ENCODE results near the gene ZBTB20.

The ZBTB20 gene

DNA sequence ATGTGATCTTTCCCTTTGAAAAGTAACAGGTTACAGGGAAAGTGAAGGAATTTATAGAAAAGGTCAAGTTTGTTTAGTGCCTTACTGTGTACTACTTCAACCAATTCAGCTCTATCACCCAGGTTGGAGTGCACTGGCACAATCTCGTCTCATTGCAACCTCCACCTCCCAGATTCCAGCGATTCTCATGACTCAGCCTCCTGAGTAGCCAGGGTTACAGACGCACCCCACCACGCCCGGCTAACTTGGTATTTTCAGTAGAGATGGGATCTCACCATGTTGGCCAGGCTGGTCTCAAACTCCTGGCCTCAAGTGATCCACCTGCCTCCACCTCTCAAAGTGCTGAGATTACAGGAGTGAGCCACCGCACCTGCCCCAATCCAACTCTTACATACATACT, 279.7 kb downstream of the ZBTB20 start:
- DNase-seq = no peak

DNA sequence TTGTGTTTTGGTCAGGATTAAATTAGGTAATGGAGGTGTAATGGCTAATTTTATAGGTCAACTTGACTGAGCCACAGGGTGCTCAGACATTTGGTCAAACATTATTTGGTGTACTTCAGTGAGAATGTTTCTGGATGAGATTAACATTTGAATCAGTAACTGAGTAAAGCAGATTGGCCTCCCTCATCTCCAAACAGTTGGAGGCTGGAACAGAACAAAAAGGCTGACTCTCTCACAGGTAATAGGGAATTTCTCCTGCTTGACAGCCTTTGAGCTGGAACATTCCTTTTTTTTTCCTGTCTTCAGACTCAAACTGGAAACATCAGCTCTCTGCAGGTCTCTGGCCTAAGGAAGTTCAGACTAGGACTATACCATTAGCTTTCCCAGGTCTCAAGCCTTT, 280.7 kb downstream of the ZBTB20 start:
- no peak for DNase-seq

DNA sequence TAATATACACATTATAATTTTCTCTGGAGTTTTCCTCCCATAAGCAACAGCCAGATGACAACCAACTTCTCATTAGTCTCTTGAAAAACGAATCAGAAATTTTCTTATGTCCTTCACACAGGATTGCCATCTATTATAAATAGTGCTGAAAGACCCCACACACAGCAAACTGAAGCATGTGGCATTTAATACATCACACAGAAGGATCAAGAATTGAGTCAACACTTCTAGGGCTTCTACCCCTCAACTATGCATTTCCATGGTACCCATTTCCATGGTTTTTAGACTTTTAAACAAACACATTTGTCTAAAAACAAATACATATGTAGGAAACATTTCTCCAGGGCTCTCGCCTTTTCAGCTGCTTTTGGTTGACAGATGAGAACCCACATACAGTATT, 282.1 kb downstream of the ZBTB20 start:
- no peak for DNase-seq

DNA sequence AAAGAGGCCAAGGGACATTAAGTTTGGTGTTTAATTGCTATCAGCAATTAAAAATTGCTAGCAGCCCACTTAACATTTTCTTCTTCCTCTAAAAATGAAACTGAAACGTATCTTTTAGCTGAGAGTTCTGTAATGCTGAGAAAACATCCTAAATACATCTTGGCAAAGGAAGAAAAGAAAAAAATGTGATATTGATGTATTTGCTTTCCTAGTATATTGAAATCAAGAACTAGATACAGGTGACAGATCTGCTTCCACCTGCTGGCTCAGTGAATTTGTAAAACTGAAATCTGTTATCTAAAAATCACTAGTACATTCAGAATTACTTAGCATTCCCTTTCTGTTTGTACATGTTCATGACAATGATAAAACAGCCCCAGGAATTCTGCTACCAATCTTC, 283.2 kb downstream of the ZBTB20 start:
- DNase-seq = peak; percentile 55

DNA sequence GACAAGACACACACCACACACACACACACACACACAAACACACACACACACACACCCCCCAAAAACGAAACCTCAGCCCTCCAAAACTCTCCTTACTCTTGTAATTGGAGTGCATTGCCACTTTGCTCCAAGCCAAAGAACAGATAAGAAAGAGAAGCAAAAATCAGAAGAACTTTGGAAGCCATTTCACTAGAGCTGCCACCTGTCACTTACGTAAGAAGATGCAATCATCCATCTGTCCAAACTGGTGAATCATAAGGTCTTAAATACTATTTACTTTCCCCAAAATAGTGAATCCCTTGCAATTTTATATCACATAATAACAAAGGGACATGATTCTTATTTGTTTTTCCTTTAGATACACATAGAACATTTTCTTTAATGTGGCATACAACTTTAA, 285.4 kb downstream of the ZBTB20 start:
- DNase-seq = no peak

GRCh38 chr3:114860531-114860930, 286.6 kb downstream of the ZBTB20 start:
- DNase-seq = no peak

DNA sequence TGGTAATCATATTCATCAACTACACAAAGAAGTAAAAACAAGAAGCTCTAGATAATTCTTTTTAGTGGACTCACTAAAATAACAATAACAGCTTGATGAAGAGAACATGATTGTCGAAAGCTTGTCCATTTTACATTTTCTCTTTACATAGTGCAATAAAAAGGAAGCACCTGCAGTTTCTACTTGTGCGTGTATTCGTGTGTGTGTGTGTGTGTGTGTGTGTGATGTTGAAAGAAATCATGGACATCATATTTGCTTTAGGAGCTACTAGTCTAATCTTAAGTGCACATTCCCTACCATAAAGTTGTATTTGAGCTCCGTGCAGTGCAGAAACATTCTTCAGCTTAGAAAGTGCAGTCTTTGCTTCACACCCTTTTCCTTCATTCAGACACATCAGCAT, 288.8 kb downstream of the ZBTB20 start:
- DNase-seq = no peak

DNA sequence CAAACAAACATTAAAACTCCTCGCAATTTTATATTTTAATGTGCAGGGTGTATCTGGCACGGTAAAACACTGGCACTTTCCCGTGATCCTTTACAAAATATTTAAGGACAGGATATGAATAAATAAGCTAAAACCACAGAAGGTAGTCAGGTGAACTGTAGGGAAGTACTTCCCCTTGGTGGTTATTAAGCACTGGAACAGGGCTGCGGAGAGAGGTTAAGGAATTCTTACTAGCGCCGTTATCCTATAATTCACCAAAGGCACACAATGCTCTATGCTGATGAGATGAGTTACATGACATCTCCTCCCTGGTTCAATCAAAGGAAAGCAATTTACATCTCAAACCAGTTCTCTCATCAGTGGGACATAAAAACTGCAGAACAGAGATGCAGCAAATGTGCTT, 289.8 kb downstream of the ZBTB20 start:
- peak; percentile 63 for DNase-seq

DNA sequence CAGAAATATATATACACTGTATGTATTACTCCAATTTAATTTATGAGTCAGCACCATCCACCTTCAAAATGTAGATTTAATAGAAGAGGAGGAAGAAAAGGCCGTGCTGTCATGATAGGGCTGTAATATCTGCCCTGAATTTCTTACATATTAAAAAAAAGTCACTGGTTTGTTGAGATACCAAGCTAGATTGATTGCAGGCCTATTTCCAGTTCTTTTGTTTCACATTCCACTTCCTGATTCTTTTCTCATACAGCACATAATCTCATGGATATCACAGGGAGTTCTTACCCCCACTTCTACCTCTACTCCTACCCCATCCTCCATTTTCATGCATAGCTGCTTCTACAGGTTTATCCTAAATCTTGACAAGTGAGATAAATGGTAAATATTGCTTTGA, 290.3 kb downstream of the ZBTB20 start:
- peak; percentile 63 for DNase-seq

DNA sequence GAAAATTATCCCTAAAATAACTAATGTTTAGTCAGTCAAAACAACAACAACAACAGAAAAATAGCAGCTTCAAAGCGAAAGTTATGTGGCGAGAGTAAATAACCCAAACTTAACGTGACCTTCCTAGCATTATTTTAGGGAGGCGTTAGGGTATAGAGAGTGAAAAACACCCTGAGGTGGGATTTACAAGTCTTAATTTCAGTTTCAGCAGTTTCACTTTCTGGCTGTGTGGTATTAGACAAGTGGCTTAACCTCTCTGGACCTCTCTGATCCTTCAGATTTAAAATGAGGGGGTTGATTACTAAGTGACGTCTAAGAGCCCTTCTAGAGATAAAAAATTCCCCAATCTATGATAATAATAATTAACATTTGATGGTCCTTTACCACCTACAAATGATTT, 291.2 kb downstream of the ZBTB20 start:
- DNase-seq = no peak

GRCh38 chr3:114852966-114853365, 294.1 kb downstream of the ZBTB20 start:
- DNase-seq = no peak

GRCh38 chr3:114850898-114851297, 296.2 kb downstream of the ZBTB20 start:
- DNase-seq = no peak

- peak; percentile 67 for DNase-seq
These were observed 298.3 kb downstream of the ZBTB20 start for GRCh38 chr3:114848643-114849350.

- DNase-seq = no peak
These were observed 299.0 kb downstream of the ZBTB20 start for GRCh38 chr3:114848082-114848481.

- DNase-seq = no peak
These were observed 299.5 kb downstream of the ZBTB20 start for GRCh38 chr3:114847564-114847963.

GRCh38 chr3:114846779-114847178, 300.3 kb downstream of the ZBTB20 start:
- no peak for DNase-seq

GRCh38 chr3:114846252-114846651, 300.8 kb downstream of the ZBTB20 start:
- DNase-seq = peak; percentile 25

DNA sequence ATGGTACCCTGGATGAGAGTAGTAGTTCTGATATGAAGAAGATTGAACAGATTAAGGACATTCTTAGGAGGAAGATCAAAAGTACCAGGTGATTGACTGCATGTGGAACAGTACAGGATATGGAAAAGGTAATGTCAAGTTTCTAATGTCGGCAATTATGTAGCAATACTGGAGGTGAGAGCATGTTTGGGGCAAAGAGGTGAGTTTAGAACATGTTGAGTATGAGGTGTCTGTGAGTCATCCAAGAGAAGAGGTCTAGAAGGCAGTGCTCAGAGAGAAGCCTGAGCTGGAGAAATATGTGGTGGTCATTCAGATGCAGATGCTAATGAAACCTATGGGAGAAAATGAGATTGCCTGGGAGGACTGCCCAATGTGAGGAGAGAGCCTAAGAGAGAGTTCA, 305.6 kb downstream of the ZBTB20 start:
- DNase-seq = no peak

- DNase-seq = no peak
These were observed 307.6 kb downstream of the ZBTB20 start for GRCh38 chr3:114839476-114839875.

GRCh38 chr3:114838025-114838424, 309.1 kb downstream of the ZBTB20 start:
- DNase-seq = no peak

DNA sequence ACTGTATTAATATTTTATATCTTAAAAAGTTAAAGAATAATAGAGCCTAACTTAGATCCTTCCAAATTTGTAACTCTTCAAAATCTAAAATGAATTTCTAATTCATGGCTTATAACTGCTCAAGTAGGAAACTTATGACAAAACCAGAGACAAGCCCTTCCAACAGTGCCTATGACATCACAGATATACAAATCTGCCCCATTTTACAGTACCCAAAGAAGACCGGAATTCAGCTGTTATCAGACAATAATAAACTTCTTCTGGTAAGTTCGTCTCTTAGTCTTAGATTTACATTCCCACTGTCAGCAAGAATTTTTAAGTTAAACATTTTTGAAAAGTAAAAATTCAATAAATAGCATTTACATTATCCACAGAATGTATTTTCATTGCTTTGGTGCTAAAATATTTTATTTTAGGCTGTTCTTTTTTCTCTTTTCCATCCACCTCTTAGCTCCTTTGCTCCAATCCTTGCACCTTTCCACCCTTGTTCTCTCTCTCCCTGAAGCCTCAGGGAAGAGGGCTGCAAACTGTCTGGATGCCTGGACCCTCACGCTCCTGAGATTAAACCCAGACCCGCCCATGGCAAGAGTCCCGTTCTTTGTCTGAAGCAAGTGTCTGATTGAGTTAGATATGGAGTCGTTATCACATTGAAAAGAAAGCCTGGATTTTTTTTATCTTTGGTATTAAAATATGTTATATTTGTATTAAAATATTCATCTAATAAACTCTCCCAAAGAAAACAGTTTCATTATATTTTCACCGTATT, 312.7 kb downstream of the ZBTB20 start:
- no peak for DNase-seq

GRCh38 chr3:114831861-114832260, 315.2 kb downstream of the ZBTB20 start:
- DNase-seq = no peak

GRCh38 chr3:114830652-114831051, 316.4 kb downstream of the ZBTB20 start:
- DNase-seq = no peak

- DNase-seq = no peak
These were observed 317.3 kb downstream of the ZBTB20 start for GRCh38 chr3:114829783-114830182.

DNA sequence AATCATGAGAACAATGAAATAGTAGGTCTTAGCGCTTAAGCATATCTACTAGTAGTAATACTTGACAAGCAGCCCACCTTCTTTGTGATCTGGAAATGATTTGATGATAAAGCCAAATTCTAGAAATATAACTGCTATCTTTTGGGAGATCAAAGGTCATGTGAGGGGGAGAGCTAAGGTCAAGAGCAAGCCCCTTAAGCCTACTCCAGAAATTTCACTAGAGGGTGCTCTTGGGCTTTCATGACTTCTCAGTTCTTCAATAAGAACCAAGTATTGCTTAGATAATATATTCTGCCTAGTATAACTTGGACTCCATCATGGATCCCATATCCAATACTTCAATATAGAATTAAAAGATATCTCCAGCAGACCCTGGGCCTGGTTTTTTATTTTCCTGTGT, 319.6 kb downstream of the ZBTB20 start:
- DNase-seq = peak; percentile 13

All from DMS79 treated with DMSO at 0.1 percent for 48 hours (cell line).